Retina (tissue), 1 donor: ENCODE measurements around the gene CRYAB.

Experiments
- DNase-seq: peaks from one replicate; pipeline ENCODE4 v3.0.0-alpha.2; 2016

Gene CRYAB

GRCh38 chr11:111911563-111912401 lies at the start of gene CRYAB:
Gene CRYAB, minus strand, starts transcription at chr11:111911770. Its CDS starts 46 bp downstream, at chr11:111911724.
- DNase-seq: peak; percentile 67

GRCh38 chr11:111960916-111961315 lies 49.3 kb upstream of the CRYAB start:
- no peak for DNase-seq

GRCh38 chr11:111957663-111958444 lies 46.3 kb upstream of the CRYAB start:
- no peak for DNase-seq

GRCh38 chr11:111954154-111954553 lies 42.6 kb upstream of the CRYAB start:
- no peak for DNase-seq

GRCh38 chr11:111951565-111951964 lies 40.0 kb upstream of the CRYAB start:
- DNase-seq: no peak

- no peak for DNase-seq
Measured at GRCh38 chr11:111949519-111950426, 38.2 kb upstream of the CRYAB start.

- no peak for DNase-seq
Measured at GRCh38 chr11:111947143-111947542, 35.6 kb upstream of the CRYAB start.

GRCh38 chr11:111946499-111946898 lies 34.9 kb upstream of the CRYAB start:
- DNase-seq: no peak

- DNase-seq: no peak
Measured at GRCh38 chr11:111945198-111945597, 33.6 kb upstream of the CRYAB start.

- DNase-seq: no peak
Measured at GRCh38 chr11:111944651-111945051, 33.1 kb upstream of the CRYAB start.

- no peak for DNase-seq
Measured at GRCh38 chr11:111944139-111944538, 32.6 kb upstream of the CRYAB start.

GRCh38 chr11:111942829-111943228 lies 31.3 kb upstream of the CRYAB start:
- DNase-seq: no peak

- DNase-seq: no peak
Measured at GRCh38 chr11:111941963-111942362, 30.4 kb upstream of the CRYAB start.

- peak; percentile 65 for DNase-seq
Measured at GRCh38 chr11:111939836-111940604, 28.4 kb upstream of the CRYAB start.

GRCh38 chr11:111938687-111939160 lies 27.2 kb upstream of the CRYAB start:
- DNase-seq: peak; percentile 44

- DNase-seq: no peak
Measured at GRCh38 chr11:111937844-111938243, 26.3 kb upstream of the CRYAB start.

GRCh38 chr11:111937461-111937769 lies 25.8 kb upstream of the CRYAB start:
- DNase-seq: no peak

GRCh38 chr11:111936040-111936540 lies 24.5 kb upstream of the CRYAB start:
- no peak for DNase-seq

GRCh38 chr11:111935317-111936039 lies 23.9 kb upstream of the CRYAB start:
- DNase-seq: no peak

GRCh38 chr11:111934306-111934705 lies 22.7 kb upstream of the CRYAB start:
- no peak for DNase-seq

GRCh38 chr11:111933872-111934271 lies 22.3 kb upstream of the CRYAB start:
- DNase-seq: no peak
